Osteocyte (in vitro differentiated cells): ENCODE measurements around the gene SERPINA1. TPM values are rescaled to one million over a fixed set of nuclear protein-coding genes. Genes with fewer than 3 reads are reported as not detected.

Source experiments
- DNase-seq: peaks from one replicate; pipeline ENCODE4 v3.0.0; 2021; ENCODE audit warnings: mixed read lengths; ENCODE audit not compliant: unreplicated experiment; ENCODE audit errors: extremely low spot score
- H3K27ac Mint-ChIP-seq: one replicate; pipeline ENCODE4 v1.8.0; 2021; ENCODE audit warnings: mild to moderate bottlenecking, mixed read lengths; ENCODE audit not compliant: unreplicated experiment
- H3K27me3 Mint-ChIP-seq: one replicate; pipeline ENCODE4 v1.8.0; 2021; ENCODE audit warnings: mixed read lengths; ENCODE audit not compliant: unreplicated experiment
- H3K36me3 Mint-ChIP-seq: one replicate; pipeline ENCODE4 v1.8.0; 2021; ENCODE audit warnings: mixed read lengths; ENCODE audit not compliant: unreplicated experiment
- H3K4me1 Mint-ChIP-seq: one replicate; pipeline ENCODE4 v1.8.0; 2021; ENCODE audit warnings: mixed read lengths; ENCODE audit not compliant: unreplicated experiment
- H3K4me3 Mint-ChIP-seq: one replicate; pipeline ENCODE4 v1.8.0; 2021; ENCODE audit warnings: mild to moderate bottlenecking, moderate library complexity, mixed read lengths; ENCODE audit not compliant: unreplicated experiment
- H3K9me3 Mint-ChIP-seq: one replicate; pipeline ENCODE4 v1.8.0; 2021; ENCODE audit warnings: mixed read lengths; ENCODE audit not compliant: unreplicated experiment
- total RNA-seq: library from RNA; stranded (reverse); gene quantifications from 2 replicates; pipeline ENCODE4 v1.2.1, GENCODE V29; 2021
- TF ChIP-seq, protein P1 (sequence below): fragments of 200-600 bp; sonication (generic); IDR thresholded peaks from 2 replicates; pipeline ENCODE4 v1.5.0; 2021; ENCODE audit warnings: antibody characterized with exemption, mild to moderate bottlenecking, moderate library complexity

The SERPINA1 gene
- total RNA-seq, 1 donor from 2014 or later, result not detected

DNA sequence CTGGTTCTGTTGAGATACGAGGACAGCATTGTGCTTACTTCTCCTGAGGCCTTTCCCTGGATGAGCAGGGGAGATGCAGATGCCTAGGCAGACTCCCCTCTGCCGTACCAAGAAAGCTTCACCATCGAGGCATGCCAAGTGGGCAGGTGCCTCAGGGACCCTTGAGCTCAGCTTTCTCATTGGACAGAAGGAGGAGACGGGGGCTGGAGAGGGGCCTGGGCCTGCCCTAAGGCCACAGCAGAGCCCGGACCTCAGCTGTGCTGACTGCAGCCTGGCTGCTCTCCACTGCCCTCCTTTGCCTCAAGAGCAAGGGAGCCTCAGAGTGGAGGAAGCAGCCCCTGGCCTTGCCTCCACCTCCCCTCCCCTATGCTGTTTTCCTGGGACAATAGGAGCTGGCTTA, 23.4 kb downstream of the SERPINA1 start:
- Mint-ChIP-seq H3K9me3 (no peaks in the 10 kb centered on the region), H3K27ac (no peak overlapping the region), H3K27me3 (peaks cover 5% of the 10 kb centered on the region), H3K4me3 (no peak overlapping the region), H3K4me1 (no peaks in the 10 kb centered on the region), H3K36me3 (no peaks in the 10 kb centered on the region)
- TF ChIP-seq, protein P1, sequence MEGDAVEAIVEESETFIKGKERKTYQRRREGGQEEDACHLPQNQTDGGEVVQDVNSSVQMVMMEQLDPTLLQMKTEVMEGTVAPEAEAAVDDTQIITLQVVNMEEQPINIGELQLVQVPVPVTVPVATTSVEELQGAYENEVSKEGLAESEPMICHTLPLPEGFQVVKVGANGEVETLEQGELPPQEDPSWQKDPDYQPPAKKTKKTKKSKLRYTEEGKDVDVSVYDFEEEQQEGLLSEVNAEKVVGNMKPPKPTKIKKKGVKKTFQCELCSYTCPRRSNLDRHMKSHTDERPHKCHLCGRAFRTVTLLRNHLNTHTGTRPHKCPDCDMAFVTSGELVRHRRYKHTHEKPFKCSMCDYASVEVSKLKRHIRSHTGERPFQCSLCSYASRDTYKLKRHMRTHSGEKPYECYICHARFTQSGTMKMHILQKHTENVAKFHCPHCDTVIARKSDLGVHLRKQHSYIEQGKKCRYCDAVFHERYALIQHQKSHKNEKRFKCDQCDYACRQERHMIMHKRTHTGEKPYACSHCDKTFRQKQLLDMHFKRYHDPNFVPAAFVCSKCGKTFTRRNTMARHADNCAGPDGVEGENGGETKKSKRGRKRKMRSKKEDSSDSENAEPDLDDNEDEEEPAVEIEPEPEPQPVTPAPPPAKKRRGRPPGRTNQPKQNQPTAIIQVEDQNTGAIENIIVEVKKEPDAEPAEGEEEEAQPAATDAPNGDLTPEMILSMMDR, result no peak
- no peak for DNase-seq

DNA sequence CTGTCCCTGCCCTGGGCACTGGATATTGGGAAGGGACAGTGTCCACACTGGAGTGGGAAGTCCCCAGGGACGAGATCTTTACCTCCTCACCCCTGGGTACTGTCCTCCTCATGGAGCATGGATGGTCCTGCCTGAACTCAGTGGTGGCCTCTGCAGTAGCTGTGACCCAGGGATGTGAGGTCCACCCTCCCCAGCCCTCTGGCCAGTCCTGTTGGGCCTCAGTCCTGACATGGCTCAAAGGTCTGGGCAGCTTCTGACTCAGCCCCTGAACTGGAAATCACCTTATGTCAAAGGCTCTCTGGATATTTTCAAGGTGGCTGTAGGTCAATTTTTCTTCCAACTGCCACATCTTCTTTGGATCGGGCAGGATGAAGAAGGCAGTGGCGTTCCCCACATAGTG, 24.4 kb downstream of the SERPINA1 start:
- no peak overlapping the region for H3K4me3 Mint-ChIP-seq
- TF ChIP-seq, protein P1, result no peak
- H3K36me3 Mint-ChIP-seq, result no peaks in the 10 kb centered on the region
- H3K9me3 Mint-ChIP-seq, result no peaks in the 10 kb centered on the region
- peaks cover 5% of the 10 kb centered on the region for H3K27me3 Mint-ChIP-seq
- H3K27ac Mint-ChIP-seq, result no peak overlapping the region
- DNase-seq, result no peak
- H3K4me1 Mint-ChIP-seq, result no peaks in the 10 kb centered on the region

DNA sequence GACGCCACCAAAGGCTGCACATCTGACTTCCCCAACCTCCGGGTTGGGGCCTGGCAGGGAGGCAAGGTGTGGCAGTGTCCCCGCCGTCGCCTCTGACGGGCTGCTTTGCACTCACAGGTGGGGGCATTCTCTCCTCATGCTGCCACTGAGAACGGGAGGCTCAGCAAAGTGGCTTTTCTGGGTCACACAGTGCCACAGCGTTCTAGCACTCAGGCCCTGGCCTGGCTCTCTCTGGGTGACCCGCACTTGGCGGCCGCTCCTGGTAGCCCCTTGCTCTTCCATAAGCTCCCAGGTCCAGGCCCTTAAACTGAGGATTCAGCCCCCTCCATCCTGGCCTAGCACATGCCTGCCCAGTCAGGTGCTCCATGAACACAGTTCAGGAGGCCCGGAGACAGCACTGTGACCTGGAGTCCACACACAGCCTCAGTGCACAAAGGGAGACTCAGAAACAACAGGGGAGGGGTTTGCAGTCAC, 25.2 kb downstream of the SERPINA1 start:
- no peaks in the 10 kb centered on the region for H3K36me3 Mint-ChIP-seq
- H3K9me3 Mint-ChIP-seq, result no peaks in the 10 kb centered on the region
- H3K27ac Mint-ChIP-seq, result no peak overlapping the region
- no peaks in the 10 kb centered on the region for H3K4me1 Mint-ChIP-seq
- H3K4me3 Mint-ChIP-seq, result no peak overlapping the region
- DNase-seq, result no peak
- TF ChIP-seq, protein P1, result no peak
- peaks cover 5% of the 10 kb centered on the region for H3K27me3 Mint-ChIP-seq

DNA sequence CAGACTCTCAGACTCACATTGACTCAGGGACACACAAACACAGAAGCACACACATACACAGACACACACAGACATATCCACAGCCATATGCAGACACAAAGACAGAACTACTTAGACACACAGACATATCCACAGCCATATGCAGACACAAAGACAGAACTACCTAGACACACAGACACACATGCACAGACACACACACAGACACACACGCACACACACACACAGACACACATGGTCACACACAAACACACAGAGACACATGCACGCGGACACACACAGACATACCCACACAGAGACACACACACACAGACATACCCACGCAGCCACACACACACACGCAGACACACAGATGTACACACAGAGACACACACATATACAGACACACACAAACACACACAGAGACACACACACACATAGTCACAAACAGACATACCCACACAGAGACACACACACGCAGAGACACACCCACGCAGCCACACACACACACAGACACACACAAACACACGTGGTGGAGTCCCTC, 25.7 kb downstream of the SERPINA1 start:
- Mint-ChIP-seq H3K27me3 (peaks cover 7% of the 10 kb centered on the region), H3K4me1 (no peaks in the 10 kb centered on the region), H3K36me3 (no peaks in the 10 kb centered on the region), H3K9me3 (no peaks in the 10 kb centered on the region), H3K27ac (no peak overlapping the region), H3K4me3 (no peak overlapping the region)
- DNase-seq, result no peak
- TF ChIP-seq, protein P1, result no peak

DNA sequence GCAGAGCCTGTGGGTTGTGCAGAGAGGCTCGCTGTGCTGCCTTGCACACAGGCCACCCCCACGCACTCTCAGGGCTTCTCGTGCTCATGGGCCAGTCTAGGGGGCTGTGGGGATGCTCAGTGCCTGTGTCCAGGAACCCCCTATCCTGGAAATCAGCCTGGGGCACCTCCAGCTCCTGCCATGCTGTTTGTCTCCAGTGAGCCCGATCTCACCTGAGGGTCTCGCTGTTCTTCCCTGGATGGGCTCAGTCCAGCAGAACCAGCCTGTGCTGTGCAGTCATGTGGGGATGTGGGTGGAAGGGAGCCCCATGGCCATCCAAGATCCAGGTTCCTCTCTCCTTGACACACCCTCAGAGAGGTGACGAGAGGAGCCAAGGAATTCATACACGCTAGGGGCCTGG, 26.7 kb downstream of the SERPINA1 start:
- TF ChIP-seq, protein P1, result no peak
- Mint-ChIP-seq H3K4me3 (no peak overlapping the region), H3K36me3 (no peaks in the 10 kb centered on the region), H3K27me3 (peaks cover 7% of the 10 kb centered on the region), H3K4me1 (no peaks in the 10 kb centered on the region), H3K27ac (no peak overlapping the region), H3K9me3 (no peaks in the 10 kb centered on the region)
- no peak for DNase-seq
